HG02970 (cell line): ENCODE measurements around the gene RPS6KB2.

ENCODE experiments used
- ATAC-seq: cut with Tn5 transposase; IDR thresholded peaks from one replicate; pipeline ENCODE4 v1.9.1; 2021; ENCODE audit warnings: mild to moderate bottlenecking, moderate library complexity, moderate number of reproducible peaks; ENCODE audit not compliant: unreplicated experiment, low FRiP score

Gene RPS6KB2

GRCh38 chr11:67439321-67440228 lies 11.3 kb downstream of the RPS6KB2 start:
- no peak for ATAC-seq

GRCh38 chr11:67440229-67441097 lies 12.2 kb downstream of the RPS6KB2 start:
- ATAC-seq: no peak

- no peak for ATAC-seq
Observed at GRCh38 chr11:67441098-67441563, 12.8 kb downstream of the RPS6KB2 start.

- ATAC-seq: no peak
Observed at GRCh38 chr11:67441731-67442351, 13.5 kb downstream of the RPS6KB2 start.

- ATAC-seq: no peak
Observed at GRCh38 chr11:67442504-67443404, 14.5 kb downstream of the RPS6KB2 start.

- no peak for ATAC-seq
Observed at GRCh38 chr11:67445515-67445914, 17.2 kb downstream of the RPS6KB2 start.

GRCh38 chr11:67448220-67448609 lies 19.9 kb downstream of the RPS6KB2 start:
- ATAC-seq: no peak

- no peak for ATAC-seq
Observed at GRCh38 chr11:67449116-67449844, 21.0 kb downstream of the RPS6KB2 start.

- no peak for ATAC-seq
Observed at GRCh38 chr11:67450796-67451657, 22.7 kb downstream of the RPS6KB2 start.

- ATAC-seq: no peak
Observed at GRCh38 chr11:67451658-67451976, 23.3 kb downstream of the RPS6KB2 start.

- ATAC-seq: no peak
Observed at GRCh38 chr11:67452141-67452952, 24.1 kb downstream of the RPS6KB2 start, which contains the start of gene GPR152. Gene GPR152 (minus strand): TSS chr11:67452729. CDS start chr11:67452724, 5 bp downstream.

GRCh38 chr11:67453816-67454732 lies 25.8 kb downstream of the RPS6KB2 start:
- no peak for ATAC-seq

GRCh38 chr11:67455054-67455453 lies 26.8 kb downstream of the RPS6KB2 start, which contains the start of gene CABP4:
Gene CABP4 (plus strand): TSS chr11:67455354. CDS start chr11:67455424, 70 bp downstream.
- no peak for ATAC-seq

GRCh38 chr11:67456068-67456705 lies 27.9 kb downstream of the RPS6KB2 start:
- ATAC-seq: no peak

- ATAC-seq: no peak
Observed at GRCh38 chr11:67457453-67457852, 29.2 kb downstream of the RPS6KB2 start.

- no peak for ATAC-seq
Observed at GRCh38 chr11:67458266-67458665, 30.0 kb downstream of the RPS6KB2 start.
